Stomach (tissue), 4 donors: ENCODE results near the gene EDA2R.

Experiments
- CTCF ChIP-seq, 7 experiments: fragments of 450-650 bp in 4 of 7; fragments of 200-600 bp in 3 of 7; sonication (generic) in 3 of 7; IDR thresholded peaks; one replicate each; pipeline ENCODE4 v1.5.1; 2016 to 2019; ENCODE audit warnings: antibody characterized with exemption in 7 of 7, control low read depth in 2 of 7, mild to moderate bottlenecking in 1 of 7
- EP300 ChIP-seq: sonication (generic); formaldehyde crosslinking; IDR thresholded peaks from one replicate; pipeline ENCODE4 v1.6.1; 2017; ENCODE audit warnings: antibody characterized with exemption
- POLR2A ChIP-seq, 4 donors: fragments of 450-650 bp; IDR thresholded peaks; one replicate each; pipeline ENCODE4 v1.6.1; 2016; ENCODE audit warnings: antibody characterized with exemption in 4 of 4, control low read depth in 2 of 4, mild to moderate bottlenecking in 1 of 4, moderate library complexity in 1 of 4
- POLR2AphosphoS5 ChIP-seq, 3 donors: sonication (generic); formaldehyde crosslinking; IDR thresholded peaks; one replicate each; pipeline ENCODE4 v1.6.1; 2016; ENCODE audit warnings: antibody characterized with exemption in 3 of 3

DNA sequence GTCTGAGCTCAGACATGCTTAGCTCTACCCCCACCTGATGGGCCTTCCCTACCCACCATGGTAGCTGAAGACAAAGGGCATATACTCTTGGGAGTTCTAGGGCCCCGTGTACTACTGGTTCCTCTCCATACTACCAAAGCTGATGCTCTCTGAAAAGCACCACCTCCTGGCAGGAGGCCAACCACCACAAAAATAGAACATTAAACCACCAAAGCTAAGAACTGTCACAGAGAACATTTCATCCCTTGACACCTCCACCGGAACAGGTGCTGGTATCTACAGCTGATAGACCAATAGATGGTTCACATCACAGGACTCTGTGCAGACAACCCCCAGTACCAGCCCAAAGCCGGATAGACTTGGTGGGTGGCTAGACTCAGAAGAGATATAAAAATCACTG is 13.4 kb downstream of the EDA2R start:
- no peak for TF ChIP-seq POLR2A (IDR thresholded peaks at IDR 0.05)
- no peak for TF ChIP-seq POLR2AphosphoS5 (IDR thresholded peaks at IDR 0.05)
- no peak for TF ChIP-seq CTCF (IDR thresholded peaks at IDR 0.05)
- no peak for TF ChIP-seq EP300
